H1 (cell line): ENCODE results near the gene ABCB10. TPM values are rescaled to one million over a fixed set of nuclear protein-coding genes. Genes with fewer than 3 reads are reported as not detected.

Experiments used
- CTCF ChIA-PET: fragments of 300-600 bp; sonication (Branson Sonifier 250); formaldehyde crosslinking; loops from one replicate; lab custom pipeline; 2021; ENCODE audit not compliant: partially characterized antibody; lab: Charles Lee
- POLR2A ChIA-PET: fragments of 300-600 bp; sonication (Branson Sonifier 250); formaldehyde crosslinking; loops from one replicate; lab custom pipeline; 2021; ENCODE audit warnings: inconsistent platforms; ENCODE audit not compliant: partially characterized antibody; lab: Charles Lee
- DNase-seq, 2 experiments: peaks; one replicate each; pipeline versions ENCODE4 v3.0.0 to v3.0.0-alpha.2; 2010 to 2022; ENCODE audit warnings: low spot score in 2 of 2, low read depth in 1 of 2, mixed read lengths in 1 of 2
- FAIRE-seq: peaks from 2 replicates; lab custom pipeline; 2011; peaks lifted over from hg19 to GRCh38; lab: Jason Lieb, UNC
- H2AFZ ChIP-seq: 2 replicates; pipeline ENCODE4 v1.8.1; 2012; ENCODE audit warnings: low read length, inconsistent platforms
- H2AK5ac ChIP-seq: 2 replicates; pipeline ENCODE4 v1.6.1; 2013; ENCODE audit warnings: low read depth, low read length
- H2BK120ac ChIP-seq: replicated peaks from 2 replicates; pipeline ENCODE3; 2013; ENCODE audit warnings: low read depth, low read length, inconsistent platforms
- H2BK12ac ChIP-seq: 2 replicates; pipeline ENCODE4 v1.6.1; 2013; ENCODE audit warnings: low read depth, low read length
- H2BK15ac ChIP-seq: 2 replicates; pipeline ENCODE4 v1.6.1; 2013; ENCODE audit warnings: low read length
- H2BK20ac ChIP-seq: 2 replicates; pipeline ENCODE4 v1.6.1; 2013; ENCODE audit warnings: low read length
- H2BK5ac ChIP-seq: 2 replicates; pipeline ENCODE4 v1.6.1; 2013; ENCODE audit warnings: low read depth, low read length
- H3K14ac ChIP-seq: 2 replicates; pipeline ENCODE4 v1.6.1; 2013; ENCODE audit warnings: inconsistent platforms; ENCODE audit not compliant: insufficient read length
- H3K18ac ChIP-seq: 2 replicates; pipeline ENCODE4 v1.6.1; 2013; ENCODE audit warnings: low read length; ENCODE audit errors: extremely low read depth
- H3K23ac ChIP-seq: 2 replicates; pipeline ENCODE4 v1.6.1; 2013; ENCODE audit warnings: inconsistent platforms; ENCODE audit not compliant: insufficient read length
- H3K23me2 ChIP-seq: 2 replicates; pipeline ENCODE4 v1.6.1; 2013; ENCODE audit warnings: low read depth, low read length
- H3K27ac ChIP-seq: 2 replicates; pipeline ENCODE4 v1.6.1; 2011; ENCODE audit warnings: low read depth, low read length, inconsistent platforms
- H3K27me3 ChIP-seq, 4 experiments: replicated peaks in 1 of 4; 1 replicate in 1 of 4; 2 replicates in 3 of 4; pipeline versions ENCODE4 v1.6.1 to v1.8.1; 2011 to 2013; ENCODE audit warnings: low read length in 3 of 4, mild to moderate bottlenecking in 3 of 4, inconsistent platforms in 2 of 4, mixed read lengths in 2 of 4, moderate library complexity in 1 of 4; ENCODE audit not compliant: control insufficient read depth in 3 of 4, insufficient read depth in 3 of 4; ENCODE audit errors: extremely low read depth in 1 of 4
- H3K36me3 ChIP-seq, 4 experiments: 2 replicates each; pipeline versions ENCODE4 v1.6.1 to v1.8.1; 2011 to 2013; ENCODE audit warnings: mild to moderate bottlenecking in 4 of 4, low read length in 3 of 4, moderate library complexity in 2 of 4, control low read depth in 1 of 4, inconsistent platforms in 1 of 4; ENCODE audit not compliant: insufficient read depth in 4 of 4, control insufficient read depth in 2 of 4
- H3K4ac ChIP-seq: replicated peaks from 2 replicates; pipeline ENCODE3; 2013; ENCODE audit warnings: low read length, low read depth, mixed read lengths, inconsistent platforms; ENCODE audit not compliant: insufficient read length
- H3K4me1 ChIP-seq, 4 experiments: replicated peaks in 1 of 4; 1 replicate in 1 of 4; 2 replicates in 3 of 4; pipeline versions ENCODE4 v1.6.1 to v1.8.1; 2011 to 2013; ENCODE audit warnings: low read length in 3 of 4, inconsistent platforms in 2 of 4, mixed read lengths in 1 of 4; ENCODE audit not compliant: insufficient read depth in 4 of 4, control insufficient read depth in 3 of 4
- H3K4me2 ChIP-seq, 2 experiments: 2 replicates each; pipeline versions ENCODE4 v1.6.1 to v1.8.1; 2011 to 2013; ENCODE audit warnings: low read depth in 2 of 2, low read length in 2 of 2, control low read depth in 1 of 2, inconsistent platforms in 1 of 2, mild to moderate bottlenecking in 1 of 2; ENCODE audit not compliant: insufficient read depth in 1 of 2
- H3K4me3 ChIP-seq, 4 experiments: fragments of 200-600, 300-600 bp in 1 of 4; sonication (generic), shearing (Covaris generic), sonication (Bioruptor Twin) in 1 of 4; 2 replicates each; pipeline versions ENCODE4 v1.5.1 to v1.8.1; 2011 to 2016; ENCODE audit warnings: low read length in 4 of 4, low read depth in 3 of 4, control low read depth in 2 of 4, inconsistent platforms in 2 of 4, mild to moderate bottlenecking in 2 of 4, mixed read lengths in 1 of 4, moderate library complexity in 1 of 4; ENCODE audit not compliant: insufficient read depth in 2 of 4; ENCODE audit errors: extremely low read depth in 1 of 4
- H3K56ac ChIP-seq: replicated peaks from 2 replicates; pipeline ENCODE3; 2013; ENCODE audit warnings: low read depth, mild to moderate bottlenecking, mixed read lengths, low read length, inconsistent platforms; ENCODE audit not compliant: insufficient read length
- H3K79me1 ChIP-seq: 2 replicates; pipeline ENCODE4 v1.6.1; 2013; ENCODE audit warnings: low read depth, low read length, control low read depth
- H3K79me2 ChIP-seq, 2 experiments: 2 replicates each; pipeline versions ENCODE4 v1.6.1 to v1.8.1; 2012 to 2013; ENCODE audit warnings: low read length in 2 of 2, mild to moderate bottlenecking in 2 of 2, inconsistent platforms in 1 of 2; ENCODE audit not compliant: insufficient read depth in 2 of 2, control insufficient read depth in 1 of 2
- H3K9ac ChIP-seq, 4 experiments: replicated peaks in 1 of 4; 1 replicate in 1 of 4; 2 replicates in 3 of 4; pipeline versions ENCODE4 v1.6.1 to v1.8.1; 2011 to 2013; ENCODE audit warnings: low read depth in 3 of 4, low read length in 3 of 4, control low read depth in 2 of 4, mild to moderate bottlenecking in 2 of 4, moderate library complexity in 2 of 4, inconsistent platforms in 1 of 4; ENCODE audit errors: extremely low read depth in 1 of 4
- H3K9me3 ChIP-seq, 2 experiments: 2 replicates each; pipeline versions ENCODE4 v1.6.1 to v1.8.1; 2012 to 2013; ENCODE audit warnings: mild to moderate bottlenecking in 2 of 2, moderate library complexity in 2 of 2, control low read depth in 1 of 2, inconsistent platforms in 1 of 2, low read depth in 1 of 2, low read length in 1 of 2, mixed read lengths in 1 of 2; ENCODE audit not compliant: insufficient read depth in 2 of 2
- H4K20me1 ChIP-seq, 2 experiments: replicated peaks in 1 of 2; 2 replicates each; pipeline versions ENCODE3 to v1.8.1; 2011 to 2013; ENCODE audit warnings: inconsistent platforms in 2 of 2, low read length in 2 of 2, mild to moderate bottlenecking in 1 of 2; ENCODE audit not compliant: insufficient read depth in 2 of 2, control insufficient read depth in 1 of 2
- H4K5ac ChIP-seq: 2 replicates; pipeline ENCODE4 v1.6.1; 2013; ENCODE audit warnings: low read length, low read depth, mixed read lengths, inconsistent platforms; ENCODE audit not compliant: insufficient read length
- H4K8ac ChIP-seq: 2 replicates; pipeline ENCODE4 v1.8.0; 2013; ENCODE audit warnings: mild to moderate bottlenecking, moderate library complexity, low read length, inconsistent platforms; ENCODE audit not compliant: insufficient read depth; ENCODE audit errors: extremely low read depth
- H4K91ac ChIP-seq: replicated peaks from 2 replicates; pipeline ENCODE3; 2013; ENCODE audit warnings: low read length, mixed read lengths, inconsistent platforms; ENCODE audit not compliant: insufficient read length
- WGBS, 2 experiments: shearing (Covaris generic) in 1 of 2; methylation state at CpG; one replicate each; pipeline versions ENCODE4 v1.1.6 to v1.1.7; 2013 to 2015; ENCODE audit warnings: low lambda C conversion rate in 2 of 2, mixed read lengths in 2 of 2, inconsistent platforms in 1 of 2, low coverage in 1 of 2, missing lambda C conversion rate in 1 of 2; ENCODE audit not compliant: insufficient replicate concordance in 2 of 2, insufficient coverage in 1 of 2, insufficient read length in 1 of 2; ENCODE audit errors: extremely low coverage in 1 of 2, missing lambda C conversion rate in 1 of 2; 5-methylcytosine and 5-hydroxymethylcytosine counted together
- polyA plus RNA-seq, 7 experiments: library from polyadenylated mRNA; depleted of rRNA in 3 of 7; stranded (reverse) in 5 of 7; unstranded in 2 of 7; fragments of >200 nt in 5 of 7; fragments of 200-250 nt in 2 of 7; gene quantifications; 1 replicate in 5 of 7; 2 replicates in 1 of 7; 4 replicates in 1 of 7; pipeline versions ENCODE4 v1.2.1 to v1.2.3, GENCODE V29; 2011 to 2013; ENCODE audit warnings: missing spikeins in 2 of 7, mixed read lengths in 2 of 7
- total RNA-seq: library from RNA; stranded (reverse); fragmentation: NEBNext Ultra II Directional; extraction: Animal tissue kit (Norgen Biotek cat#: 25700); gene quantifications from 2 replicates; pipeline ENCODE4 v1.2.1, GENCODE V29; 2021

The ABCB10 gene
- total and polyA plus RNA-seq, 2 of the 8 experiments (the other 6 are each of a cell fraction or from before 2014, with no cell fraction given) = 3.6 to 11.9 TPM

DNA sequence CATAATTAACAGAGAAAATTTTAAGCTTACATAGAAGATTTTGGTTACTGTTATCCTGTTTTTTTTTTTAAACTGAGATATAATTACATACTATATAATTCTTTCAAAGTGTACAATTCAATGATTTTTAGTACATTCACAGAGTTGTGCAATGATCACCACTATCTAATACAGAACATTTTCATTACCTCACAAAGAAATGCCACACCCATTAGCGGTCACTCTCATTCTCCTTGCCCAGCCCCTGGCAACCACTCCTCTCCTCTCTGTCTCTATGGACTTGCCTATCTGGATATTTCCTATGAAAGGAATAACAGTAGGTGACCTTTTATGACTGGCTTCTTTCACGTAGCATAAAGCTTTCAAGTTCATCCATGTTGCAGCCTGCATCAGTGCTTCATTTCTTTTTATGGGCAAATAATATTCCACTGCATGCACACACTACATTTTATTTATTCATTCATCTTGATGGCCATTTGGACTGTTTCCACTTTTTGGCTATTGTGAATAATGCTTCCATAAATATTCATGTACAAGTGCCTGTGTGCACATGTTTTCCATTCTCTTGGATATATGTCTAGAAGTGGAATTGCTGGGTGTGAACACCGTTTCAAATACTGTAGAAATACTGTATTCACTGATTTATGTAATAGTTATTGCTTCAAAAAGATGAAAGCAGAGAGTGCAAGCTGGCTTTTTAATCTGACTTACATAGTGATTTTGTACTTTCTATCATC lies 40.9 kb upstream of the ABCB10 start:
- CTCF ChIA-PET = interaction anchor here (0.6 kb wide), 1 partner anchor 64 kb away, joined by 3 read pairs; no protein-coding TSS in a partner anchor
- DNase-seq (no peak), FAIRE-seq (no peak)
- no peaks in the 10 kb centered on the region for H3K23me2 ChIP-seq
- peaks cover 0 to 3% (median 2%) of the 10 kb centered on the region in 4 experiments; a peak in 1 of 7 replicates for H3K4me1 ChIP-seq
- no peak overlapping the region for H2BK20ac ChIP-seq
- H3K18ac ChIP-seq = no peak overlapping the region
- no peak overlapping the region for H3K56ac ChIP-seq
- no peak overlapping the region for H2AFZ ChIP-seq
- H3K4me3 ChIP-seq = no peak overlapping the region
- H4K8ac ChIP-seq = no peak overlapping the region
- H3K9me3 ChIP-seq = no peaks in the 10 kb centered on the region
- no peak overlapping the region for H2AK5ac ChIP-seq
- H2BK5ac ChIP-seq = no peak overlapping the region
- H3K14ac ChIP-seq = no peak overlapping the region
- no peak overlapping the region for H2BK120ac ChIP-seq
- H2BK12ac ChIP-seq = no peak overlapping the region
- no peak overlapping the region for H3K4ac ChIP-seq
- no peak overlapping the region for H4K5ac ChIP-seq
- H3K79me2 ChIP-seq = 0 out of 4 replicates have a peak, but pooled peaks cover 0 to 3% of the 10 kb centered on the region in 2 experiments
- H4K91ac ChIP-seq = no peak overlapping the region
- H3K27me3 ChIP-seq = no peaks in the 10 kb centered on the region
- H2BK15ac ChIP-seq = no peak overlapping the region
- 94% methylated on average over 3 of the region's 3 CpGs; no CpG with 5 or more reads in 1 of the 2 experiments for WGBS, 2 experiments
- H3K4me2 ChIP-seq = no peak overlapping the region
- H3K27ac ChIP-seq = no peak overlapping the region
- H3K36me3 ChIP-seq = peaks cover 4 to 26% (median 16%) of the 10 kb centered on the region in 4 experiments; a peak in 7 of 8 replicates
- POLR2A ChIA-PET = interaction anchor here (0.6 kb wide), 1 partner anchor 329 kb away, joined by 3 read pairs; no protein-coding TSS in a partner anchor
- no peaks in the 10 kb centered on the region; the same call in 1 of the 2 replicates for H3K79me1 ChIP-seq
- H3K23ac ChIP-seq = no peak overlapping the region
- H3K9ac ChIP-seq = no peak overlapping the region
- H4K20me1 ChIP-seq = peaks cover 0 to 4% of the 10 kb centered on the region in 2 experiments
